HEK293 (cell line): ENCODE results near the gene STK11.

Source experiments
- BCL11A ChIP-seq: fragments of 450-650 bp; formaldehyde crosslinking; IDR thresholded peaks from 2 replicates; pipeline ENCODE4 v1.5.1; 2016; ENCODE audit warnings: low read depth, missing biosample characterization, missing genetic modification characterization
- FEZF1 ChIP-seq: fragments of 450-650 bp; formaldehyde crosslinking; IDR thresholded peaks from 2 replicates; pipeline ENCODE4 v1.5.1; 2016; ENCODE audit warnings: missing biosample characterization, missing genetic modification characterization
- OVOL3 ChIP-seq: fragments of 450-650 bp; formaldehyde crosslinking; IDR thresholded peaks from 2 replicates; pipeline ENCODE4 v1.5.1; 2016; ENCODE audit warnings: missing biosample characterization, missing genetic modification characterization
- REPIN1 ChIP-seq: fragments of 450-650 bp; formaldehyde crosslinking; IDR thresholded peaks from 2 replicates; pipeline ENCODE4 v1.5.1; 2017; ENCODE audit warnings: missing biosample characterization, missing genetic modification characterization, low read depth
- SETDB1 ChIP-seq: IDR thresholded peaks from one replicate; pipeline ENCODE4 v1.6.1; 2017; ENCODE audit warnings: mild to moderate bottlenecking, low read length, moderate library complexity, mixed read lengths; ENCODE audit not compliant: insufficient read length
- TSHZ1 ChIP-seq: fragments of 450-650 bp; formaldehyde crosslinking; IDR thresholded peaks from 2 replicates; pipeline ENCODE4 v1.5.1; 2016; ENCODE audit warnings: missing biosample characterization, missing genetic modification characterization, borderline replicate concordance
- ZBTB21 ChIP-seq: fragments of 450-650 bp; formaldehyde crosslinking; IDR thresholded peaks from 2 replicates; pipeline ENCODE4 v1.5.1; 2017; ENCODE audit warnings: missing biosample characterization, missing genetic modification characterization
- ZBTB48 ChIP-seq: fragments of 450-650 bp; formaldehyde crosslinking; IDR thresholded peaks from 2 replicates; pipeline ENCODE4 v1.5.1; 2016; ENCODE audit warnings: missing biosample characterization, missing genetic modification characterization
- ZBTB8A ChIP-seq: fragments of 450-650 bp; formaldehyde crosslinking; IDR thresholded peaks from 2 replicates; pipeline ENCODE4 v1.5.1; 2016; ENCODE audit warnings: missing biosample characterization, missing genetic modification characterization
- ZFP41 ChIP-seq: fragments of 450-650 bp; formaldehyde crosslinking; IDR thresholded peaks from 2 replicates; pipeline ENCODE4 v1.5.1; 2016; ENCODE audit warnings: missing biosample characterization, missing genetic modification characterization, borderline replicate concordance
- ZNF114 ChIP-seq: fragments of 450-650 bp; formaldehyde crosslinking; IDR thresholded peaks from 2 replicates; pipeline ENCODE4 v1.5.0; 2017; ENCODE audit warnings: missing biosample characterization, missing genetic modification characterization
- ZNF19 ChIP-seq: fragments of 450-650 bp; formaldehyde crosslinking; IDR thresholded peaks from 2 replicates; pipeline ENCODE4; 2016; ENCODE audit warnings: missing biosample characterization, missing genetic modification characterization, low read depth
- ZNF221 ChIP-seq: fragments of 450-650 bp; formaldehyde crosslinking; IDR thresholded peaks from 2 replicates; pipeline ENCODE4 v1.5.1; 2017; ENCODE audit warnings: missing biosample characterization, missing genetic modification characterization, borderline replicate concordance
- ZNF48 ChIP-seq: fragments of 450-650 bp; formaldehyde crosslinking; IDR thresholded peaks from 2 replicates; pipeline ENCODE4 v1.5.1; 2016; ENCODE audit warnings: missing biosample characterization, missing genetic modification characterization
- ZNF548 ChIP-seq: fragments of 450-650 bp; formaldehyde crosslinking; IDR thresholded peaks from 2 replicates; pipeline ENCODE4 v1.5.1; 2016; ENCODE audit warnings: missing biosample characterization, missing genetic modification characterization
- ZNF561 ChIP-seq: fragments of 450-650 bp; IDR thresholded peaks from 2 replicates; pipeline ENCODE4 v1.5.1; 2018; ENCODE audit warnings: missing biosample characterization, missing genetic modification characterization, borderline replicate concordance
- ZNF596 ChIP-seq: fragments of 450-650 bp; IDR thresholded peaks from 2 replicates; pipeline ENCODE4 v1.5.0; 2018; ENCODE audit warnings: missing biosample characterization, mild to moderate bottlenecking, missing genetic modification characterization, moderate library complexity
- ZNF624 ChIP-seq: fragments of 450-650 bp; formaldehyde crosslinking; IDR thresholded peaks from 2 replicates; pipeline ENCODE4 v1.5.1; 2017; ENCODE audit warnings: missing biosample characterization, missing genetic modification characterization
- ZNF830 ChIP-seq: fragments of 450-650 bp; IDR thresholded peaks from 2 replicates; pipeline ENCODE4 v1.5.0; 2018; ENCODE audit warnings: missing biosample characterization, missing genetic modification characterization, low read depth, mild to moderate bottlenecking, moderate library complexity
- TF ChIP-seq, protein P1 (sequence below): fragments of 450-650 bp; formaldehyde crosslinking; IDR thresholded peaks from 2 replicates; pipeline ENCODE4 v1.5.1; 2016; ENCODE audit warnings: missing biosample characterization, missing genetic modification characterization
- TF ChIP-seq, protein P2 (sequence below): fragments of 450-650 bp; formaldehyde crosslinking; IDR thresholded peaks from 2 replicates; pipeline ENCODE4 v1.5.1; 2017; ENCODE audit warnings: missing biosample characterization, missing genetic modification characterization
- TF ChIP-seq, protein P3 (sequence below): fragments of 450-650 bp; formaldehyde crosslinking; IDR thresholded peaks from 2 replicates; pipeline ENCODE4 v1.5.1; 2016; ENCODE audit warnings: missing biosample characterization, missing genetic modification characterization
- TF ChIP-seq, protein P4 (sequence below): fragments of 450-650 bp; formaldehyde crosslinking; IDR thresholded peaks from 2 replicates; pipeline ENCODE4 v1.5.1; 2016; ENCODE audit warnings: missing biosample characterization, missing genetic modification characterization, low read depth
- TF ChIP-seq, protein P5 (sequence below): fragments of 450-650 bp; formaldehyde crosslinking; IDR thresholded peaks from 2 replicates; pipeline ENCODE4 v1.5.1; 2016; ENCODE audit warnings: missing biosample characterization, missing genetic modification characterization
- TF ChIP-seq, protein P6 (sequence below): fragments of 450-650 bp; IDR thresholded peaks from 2 replicates; pipeline ENCODE4 v1.5.1; 2018; ENCODE audit warnings: missing biosample characterization, mild to moderate bottlenecking, missing genetic modification characterization
- TF ChIP-seq, protein P7 (sequence below): fragments of 450-650 bp; formaldehyde crosslinking; IDR thresholded peaks from 2 replicates; pipeline ENCODE4 v1.5.1; 2016; ENCODE audit warnings: missing biosample characterization, missing genetic modification characterization

The STK11 gene

DNA sequence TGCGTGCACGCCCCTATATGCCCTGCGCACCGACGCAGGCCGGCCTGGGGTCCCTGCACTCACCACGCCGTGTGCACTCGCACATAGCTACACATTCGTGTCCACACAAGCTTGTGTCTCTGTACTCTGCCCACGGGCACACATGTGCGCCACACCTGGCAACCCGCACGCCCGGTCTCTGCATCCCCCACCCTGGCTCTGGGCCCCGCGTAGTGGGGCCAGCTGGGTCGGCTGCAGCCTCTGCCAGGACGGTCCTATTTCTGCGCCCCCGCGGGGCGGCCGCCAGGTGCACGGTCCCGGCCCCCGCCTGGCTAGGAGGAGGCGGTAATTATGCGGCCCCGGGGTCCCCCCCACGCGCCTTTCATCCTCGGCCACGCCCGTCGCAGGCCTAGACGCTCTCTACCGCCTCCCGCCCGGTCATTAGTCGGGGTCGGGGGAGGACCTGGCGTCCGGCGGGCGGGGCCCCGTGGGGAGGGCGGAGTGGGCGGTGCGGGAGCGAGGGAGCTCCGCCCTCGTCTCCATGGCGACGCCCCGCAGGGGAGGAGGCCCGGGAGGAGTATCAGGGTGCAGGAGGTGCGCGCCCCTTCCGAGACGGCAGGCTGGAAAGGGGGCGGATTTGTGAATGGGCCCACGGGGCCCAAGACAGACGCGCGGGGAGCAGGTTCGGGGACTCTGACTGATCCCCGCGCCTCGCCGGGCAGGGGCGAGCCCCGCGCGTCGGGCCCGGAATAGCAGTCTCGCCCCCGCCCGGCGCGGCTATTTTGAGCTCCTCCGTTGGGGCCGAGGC lies 60.7 kb downstream of the STK11 start (continued):
- TF ChIP-seq, protein P1, sequence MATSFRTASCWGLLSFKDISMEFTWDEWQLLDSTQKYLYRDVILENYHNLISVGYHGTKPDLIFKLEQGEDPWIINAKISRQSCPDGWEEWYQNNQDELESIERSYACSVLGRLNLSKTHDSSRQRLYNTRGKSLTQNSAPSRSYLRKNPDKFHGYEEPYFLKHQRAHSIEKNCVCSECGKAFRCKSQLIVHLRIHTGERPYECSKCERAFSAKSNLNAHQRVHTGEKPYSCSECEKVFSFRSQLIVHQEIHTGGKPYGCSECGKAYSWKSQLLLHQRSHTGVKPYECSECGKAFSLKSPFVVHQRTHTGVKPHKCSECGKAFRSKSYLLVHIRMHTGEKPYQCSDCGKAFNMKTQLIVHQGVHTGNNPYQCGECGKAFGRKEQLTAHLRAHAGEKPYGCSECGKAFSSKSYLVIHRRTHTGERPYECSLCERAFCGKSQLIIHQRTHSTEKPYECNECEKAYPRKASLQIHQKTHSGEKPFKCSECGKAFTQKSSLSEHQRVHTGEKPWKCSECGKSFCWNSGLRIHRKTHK (tag by site-specific recombination) = no peak
- no peak for TF ChIP-seq ZNF548 (tag by site-specific recombination)
- no peak for TF ChIP-seq OVOL3 (tag by site-specific recombination)
- TF ChIP-seq FEZF1 (tag by site-specific recombination) = no peak
- no peak for TF ChIP-seq ZBTB21 (tag by site-specific recombination)
- TF ChIP-seq ZNF624 (tag by site-specific recombination) = no peak
- no peak for TF ChIP-seq ZNF221
- TF ChIP-seq ZNF48 (tag by site-specific recombination) = no peak
- TF ChIP-seq SETDB1 = no peak
- TF ChIP-seq REPIN1 (tag by site-specific recombination) = no peak
- no peak for TF ChIP-seq ZNF114 (tag by site-specific recombination)
- TF ChIP-seq, protein P2, sequence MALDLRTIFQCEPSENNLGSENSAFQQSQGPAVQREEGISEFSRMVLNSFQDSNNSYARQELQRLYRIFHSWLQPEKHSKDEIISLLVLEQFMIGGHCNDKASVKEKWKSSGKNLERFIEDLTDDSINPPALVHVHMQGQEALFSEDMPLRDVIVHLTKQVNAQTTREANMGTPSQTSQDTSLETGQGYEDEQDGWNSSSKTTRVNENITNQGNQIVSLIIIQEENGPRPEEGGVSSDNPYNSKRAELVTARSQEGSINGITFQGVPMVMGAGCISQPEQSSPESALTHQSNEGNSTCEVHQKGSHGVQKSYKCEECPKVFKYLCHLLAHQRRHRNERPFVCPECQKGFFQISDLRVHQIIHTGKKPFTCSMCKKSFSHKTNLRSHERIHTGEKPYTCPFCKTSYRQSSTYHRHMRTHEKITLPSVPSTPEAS = no peak; the same call in 1 of the 2 replicates
- TF ChIP-seq, protein P3, sequence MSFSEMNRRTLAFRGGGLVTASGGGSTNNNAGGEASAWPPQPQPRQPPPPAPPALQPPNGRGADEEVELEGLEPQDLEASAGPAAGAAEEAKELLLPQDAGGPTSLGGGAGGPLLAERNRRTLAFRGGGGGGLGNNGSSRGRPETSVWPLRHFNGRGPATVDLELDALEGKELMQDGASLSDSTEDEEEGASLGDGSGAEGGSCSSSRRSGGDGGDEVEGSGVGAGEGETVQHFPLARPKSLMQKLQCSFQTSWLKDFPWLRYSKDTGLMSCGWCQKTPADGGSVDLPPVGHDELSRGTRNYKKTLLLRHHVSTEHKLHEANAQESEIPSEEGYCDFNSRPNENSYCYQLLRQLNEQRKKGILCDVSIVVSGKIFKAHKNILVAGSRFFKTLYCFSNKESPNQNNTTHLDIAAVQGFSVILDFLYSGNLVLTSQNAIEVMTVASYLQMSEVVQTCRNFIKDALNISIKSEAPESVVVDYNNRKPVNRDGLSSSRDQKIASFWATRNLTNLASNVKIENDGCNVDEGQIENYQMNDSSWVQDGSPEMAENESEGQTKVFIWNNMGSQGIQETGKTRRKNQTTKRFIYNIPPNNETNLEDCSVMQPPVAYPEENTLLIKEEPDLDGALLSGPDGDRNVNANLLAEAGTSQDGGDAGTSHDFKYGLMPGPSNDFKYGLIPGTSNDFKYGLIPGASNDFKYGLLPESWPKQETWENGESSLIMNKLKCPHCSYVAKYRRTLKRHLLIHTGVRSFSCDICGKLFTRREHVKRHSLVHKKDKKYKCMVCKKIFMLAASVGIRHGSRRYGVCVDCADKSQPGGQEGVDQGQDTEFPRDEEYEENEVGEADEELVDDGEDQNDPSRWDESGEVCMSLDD (tag by site-specific recombination) = peak; percentile 87
- TF ChIP-seq, protein P4, sequence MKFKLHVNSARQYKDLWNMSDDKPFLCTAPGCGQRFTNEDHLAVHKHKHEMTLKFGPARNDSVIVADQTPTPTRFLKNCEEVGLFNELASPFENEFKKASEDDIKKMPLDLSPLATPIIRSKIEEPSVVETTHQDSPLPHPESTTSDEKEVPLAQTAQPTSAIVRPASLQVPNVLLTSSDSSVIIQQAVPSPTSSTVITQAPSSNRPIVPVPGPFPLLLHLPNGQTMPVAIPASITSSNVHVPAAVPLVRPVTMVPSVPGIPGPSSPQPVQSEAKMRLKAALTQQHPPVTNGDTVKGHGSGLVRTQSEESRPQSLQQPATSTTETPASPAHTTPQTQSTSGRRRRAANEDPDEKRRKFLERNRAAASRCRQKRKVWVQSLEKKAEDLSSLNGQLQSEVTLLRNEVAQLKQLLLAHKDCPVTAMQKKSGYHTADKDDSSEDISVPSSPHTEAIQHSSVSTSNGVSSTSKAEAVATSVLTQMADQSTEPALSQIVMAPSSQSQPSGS (tag by site-specific recombination) = no peak
- TF ChIP-seq TSHZ1 (tag by site-specific recombination) = no peak
- no peak for TF ChIP-seq ZNF19 (tag by site-specific recombination)
- TF ChIP-seq ZNF561 (tag by site-specific recombination) = no peak
- TF ChIP-seq ZFP41 (tag by site-specific recombination) = no peak
- TF ChIP-seq ZNF830 (tag by site-specific recombination) = no peak
- peak; percentile 85; the same call in 1 of the 2 replicates for TF ChIP-seq BCL11A (tag by site-specific recombination)
- peak; percentile 38; the same call in 1 of the 2 replicates for TF ChIP-seq ZBTB48 (tag by site-specific recombination)
- TF ChIP-seq, protein P5, sequence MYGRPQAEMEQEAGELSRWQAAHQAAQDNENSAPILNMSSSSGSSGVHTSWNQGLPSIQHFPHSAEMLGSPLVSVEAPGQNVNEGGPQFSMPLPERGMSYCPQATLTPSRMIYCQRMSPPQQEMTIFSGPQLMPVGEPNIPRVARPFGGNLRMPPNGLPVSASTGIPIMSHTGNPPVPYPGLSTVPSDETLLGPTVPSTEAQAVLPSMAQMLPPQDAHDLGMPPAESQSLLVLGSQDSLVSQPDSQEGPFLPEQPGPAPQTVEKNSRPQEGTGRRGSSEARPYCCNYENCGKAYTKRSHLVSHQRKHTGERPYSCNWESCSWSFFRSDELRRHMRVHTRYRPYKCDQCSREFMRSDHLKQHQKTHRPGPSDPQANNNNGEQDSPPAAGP (tag by site-specific recombination) = peak; percentile 85
- TF ChIP-seq, protein P6, sequence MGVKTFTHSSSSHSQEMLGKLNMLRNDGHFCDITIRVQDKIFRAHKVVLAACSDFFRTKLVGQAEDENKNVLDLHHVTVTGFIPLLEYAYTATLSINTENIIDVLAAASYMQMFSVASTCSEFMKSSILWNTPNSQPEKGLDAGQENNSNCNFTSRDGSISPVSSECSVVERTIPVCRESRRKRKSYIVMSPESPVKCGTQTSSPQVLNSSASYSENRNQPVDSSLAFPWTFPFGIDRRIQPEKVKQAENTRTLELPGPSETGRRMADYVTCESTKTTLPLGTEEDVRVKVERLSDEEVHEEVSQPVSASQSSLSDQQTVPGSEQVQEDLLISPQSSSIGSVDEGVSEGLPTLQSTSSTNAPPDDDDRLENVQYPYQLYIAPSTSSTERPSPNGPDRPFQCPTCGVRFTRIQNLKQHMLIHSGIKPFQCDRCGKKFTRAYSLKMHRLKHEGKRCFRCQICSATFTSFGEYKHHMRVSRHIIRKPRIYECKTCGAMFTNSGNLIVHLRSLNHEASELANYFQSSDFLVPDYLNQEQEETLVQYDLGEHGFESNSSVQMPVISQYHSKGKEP (tag by site-specific recombination) = no peak
- TF ChIP-seq, protein P7, sequence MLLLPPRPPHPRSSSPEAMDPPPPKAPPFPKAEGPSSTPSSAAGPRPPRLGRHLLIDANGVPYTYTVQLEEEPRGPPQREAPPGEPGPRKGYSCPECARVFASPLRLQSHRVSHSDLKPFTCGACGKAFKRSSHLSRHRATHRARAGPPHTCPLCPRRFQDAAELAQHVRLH (tag by site-specific recombination) = no peak
- TF ChIP-seq ZNF596 (tag by site-specific recombination) = no peak
- peak; percentile 69 for TF ChIP-seq ZBTB8A (tag by site-specific recombination)
